Activated T-cell treated with anti-CD3 and anti-CD28 coated beads, Interleukin-2, amount 50 U/mL, for 24 hours (primary cell): ENCODE measurements around the gene FREM3.
"Not testable (repeated sequence)": the region's sequence is repeated elsewhere in the genome, so short reads cannot be mapped to it uniquely, and the experiment has no call there.

ENCODE experiments used
- DNase-seq: peaks from one replicate; pipeline ENCODE4 v3.0.0-alpha.2; 2020
- H3K27ac Mint-ChIP-seq: 2 replicates; pipeline ENCODE4 v1.8.0; 2020; ENCODE audit warnings: mild to moderate bottlenecking, mixed read lengths
- H3K27me3 Mint-ChIP-seq: 2 replicates; pipeline ENCODE4 v1.8.0; 2020; ENCODE audit warnings: mixed read lengths
- H3K36me3 Mint-ChIP-seq: 2 replicates; pipeline ENCODE4 v1.8.0; 2020; ENCODE audit warnings: low read depth, mixed read lengths
- H3K4me1 Mint-ChIP-seq: 2 replicates; pipeline ENCODE4 v1.8.0; 2020; ENCODE audit warnings: low read depth, mixed read lengths
- H3K4me3 Mint-ChIP-seq: 2 replicates; pipeline ENCODE4 v1.8.0; 2020; ENCODE audit warnings: mild to moderate bottlenecking, moderate library complexity, mixed read lengths
- H3K9me3 Mint-ChIP-seq: 2 replicates; pipeline ENCODE4 v1.8.0; 2020; ENCODE audit warnings: mixed read lengths

Gene FREM3

DNA sequence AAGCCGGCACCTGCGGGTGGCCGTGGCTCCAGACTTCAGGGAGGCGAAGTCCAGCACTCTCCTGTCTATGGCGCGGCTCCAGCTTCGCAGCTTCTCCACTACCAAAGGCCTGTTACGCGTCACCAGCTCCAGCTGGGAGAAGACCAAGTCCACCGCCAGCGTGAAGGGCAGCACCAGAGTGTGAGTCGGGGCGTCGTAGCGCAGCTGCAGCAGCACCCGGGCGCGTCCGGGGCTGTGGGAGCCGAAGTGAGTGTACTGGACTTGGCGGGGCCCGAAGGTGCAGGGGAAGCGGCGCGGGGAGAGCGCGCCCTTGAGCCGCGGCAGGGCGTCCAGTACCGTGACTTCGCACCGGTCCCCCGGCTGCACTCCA lies 444 bp downstream of the FREM3 start:
- Mint-ChIP-seq H3K4me3 (no peak overlapping the region), H3K27ac (no peak overlapping the region), H3K36me3 (no peaks in the 10 kb centered on the region), H3K9me3 (peaks cover 3% of the 10 kb centered on the region), H3K4me1 (peaks cover 12% of the 10 kb centered on the region), H3K27me3 (peaks cover 62% of the 10 kb centered on the region)
- DNase-seq = no peak

DNA sequence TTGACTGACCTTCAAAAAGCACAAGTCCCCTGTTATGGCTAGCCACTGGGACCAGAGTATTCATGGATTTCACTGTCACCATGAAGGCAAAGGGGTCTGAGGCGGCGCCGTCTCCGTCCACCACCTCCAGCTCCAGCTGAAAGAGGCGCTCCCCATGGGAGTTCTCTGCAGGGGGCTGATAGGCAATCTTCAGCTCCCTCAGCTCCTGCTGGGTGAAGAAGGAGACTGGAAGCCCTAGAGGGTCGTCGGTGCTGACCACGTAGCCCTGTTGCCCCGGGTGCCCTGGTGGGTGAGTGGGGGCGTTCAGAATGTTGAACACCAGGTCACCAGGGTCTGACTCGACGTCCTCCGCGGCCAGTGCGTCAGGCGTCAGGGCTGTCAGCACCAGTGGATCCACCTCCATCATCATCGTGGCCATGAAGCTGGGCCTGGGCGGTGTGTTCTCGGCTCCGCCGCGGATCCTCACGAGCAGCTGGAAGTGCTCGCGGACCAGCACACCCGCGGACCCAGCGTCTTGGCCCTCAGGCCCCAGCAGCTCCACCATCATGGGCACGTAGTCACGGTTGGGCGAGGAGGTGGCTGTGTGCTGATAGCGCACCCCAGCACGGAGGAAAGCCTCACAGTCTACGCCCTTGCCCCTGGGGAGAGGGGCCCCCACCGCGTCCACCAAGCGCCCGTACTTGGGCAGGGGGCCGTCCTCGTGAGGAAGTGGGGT lies 987 bp downstream of the FREM3 start:
- no peak overlapping the region for H3K4me3 Mint-ChIP-seq
- H3K36me3 Mint-ChIP-seq = no peaks in the 10 kb centered on the region
- peaks cover 3% of the 10 kb centered on the region for H3K9me3 Mint-ChIP-seq
- peaks cover 60% of the 10 kb centered on the region for H3K27me3 Mint-ChIP-seq
- peaks cover 12% of the 10 kb centered on the region for H3K4me1 Mint-ChIP-seq
- no peak overlapping the region for H3K27ac Mint-ChIP-seq
- DNase-seq = no peak

DNA sequence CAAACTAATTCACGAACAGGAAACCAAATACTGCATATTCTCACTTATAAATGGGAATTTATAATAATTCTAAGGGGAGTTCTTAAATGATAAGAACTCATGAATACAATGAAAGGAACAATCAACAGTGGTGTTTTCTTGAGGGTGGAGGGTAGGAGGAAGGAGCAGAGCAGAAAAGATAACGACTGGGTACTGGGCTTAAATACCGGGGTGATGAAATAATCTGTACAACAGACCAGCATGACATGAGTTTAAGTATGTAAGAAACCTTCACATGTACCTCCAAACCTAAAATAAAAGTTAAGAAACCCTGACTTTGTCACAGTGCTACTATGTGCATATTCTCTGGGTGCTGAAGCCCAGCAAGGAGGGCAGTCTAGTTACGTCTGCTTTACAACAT lies 6.6 kb downstream of the FREM3 start:
- Mint-ChIP-seq H3K36me3 (no peaks in the 10 kb centered on the region), H3K27ac (no peak overlapping the region), H3K9me3 (peaks cover 6% of the 10 kb centered on the region), H3K4me1 (peaks cover under 1% of the 10 kb centered on the region), H3K4me3 (no peak overlapping the region), H3K27me3 (peaks cover 23% of the 10 kb centered on the region)
- DNase-seq = no peak

DNA sequence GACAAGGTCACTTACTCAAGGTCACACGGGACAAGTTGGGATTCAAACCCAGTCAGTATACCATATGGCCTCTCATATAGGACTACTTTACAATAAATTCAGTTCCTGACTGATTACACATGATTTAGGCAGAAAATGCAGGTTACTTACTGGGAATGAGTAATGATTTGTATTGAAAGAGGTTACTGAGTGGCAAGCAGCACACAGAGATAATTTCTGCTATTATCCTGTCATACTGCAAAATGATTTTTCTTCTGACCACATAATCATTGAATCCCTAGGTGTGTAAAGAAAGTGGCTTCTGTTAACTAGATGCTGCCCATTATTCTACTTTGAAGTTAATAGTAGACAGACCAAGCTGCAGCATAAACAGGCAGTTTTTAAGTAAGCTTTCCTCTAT lies 8.2 kb downstream of the FREM3 start:
- Mint-ChIP-seq H3K4me3 (no peak overlapping the region), H3K9me3 (peaks cover 8% of the 10 kb centered on the region), H3K4me1 (no peaks in the 10 kb centered on the region), H3K36me3 (no peaks in the 10 kb centered on the region), H3K27ac (no peak overlapping the region), H3K27me3 (peaks cover 8% of the 10 kb centered on the region)
- no peak for DNase-seq

DNA sequence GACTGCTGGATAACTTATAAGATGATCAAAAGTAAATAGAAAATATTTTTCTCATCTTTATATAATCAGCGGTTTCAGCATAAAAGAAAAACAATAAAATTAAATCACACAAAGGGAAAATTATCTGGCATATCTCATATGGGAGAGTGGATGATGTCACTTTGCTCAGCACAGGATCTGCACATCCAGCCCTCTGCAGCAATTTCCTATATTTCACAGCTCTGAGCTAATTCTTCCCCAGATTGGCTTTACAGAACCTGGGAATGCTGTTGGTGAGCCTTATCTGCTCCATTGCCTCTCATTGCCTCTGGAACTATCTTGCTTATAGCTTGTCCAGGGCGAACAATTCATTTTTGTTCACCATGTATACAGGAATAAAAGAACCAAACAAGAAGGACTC lies 21.0 kb downstream of the FREM3 start:
- Mint-ChIP-seq H3K4me3 (no peak overlapping the region), H3K4me1 (no peaks in the 10 kb centered on the region), H3K36me3 (no peaks in the 10 kb centered on the region), H3K9me3 (peaks cover 15% of the 10 kb centered on the region), H3K27ac (no peak overlapping the region), H3K27me3 (no peaks in the 10 kb centered on the region)
- DNase-seq = no peak

DNA sequence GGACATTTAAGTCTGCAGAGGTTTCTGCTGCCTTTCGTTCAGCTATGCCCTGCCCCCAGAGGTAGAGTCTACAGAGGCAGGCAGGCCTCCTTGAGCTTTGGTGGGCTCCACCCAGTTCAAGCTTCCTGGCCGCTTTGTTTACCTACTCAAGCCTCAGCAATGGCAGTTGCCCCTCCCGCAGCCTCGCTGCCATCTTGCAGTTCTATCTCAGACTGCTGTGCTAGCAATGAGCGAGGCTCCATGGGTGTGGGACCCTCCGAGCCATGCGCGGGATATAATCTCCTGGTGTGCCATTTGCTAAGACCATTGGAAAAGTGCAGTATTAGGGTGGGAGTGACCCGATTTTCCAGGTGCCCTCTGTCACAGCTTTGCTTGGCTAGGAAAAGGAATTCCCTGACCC lies 26.8 kb downstream of the FREM3 start:
- DNase-seq, H3K4me1 Mint-ChIP-seq, H3K36me3 Mint-ChIP-seq, H3K27ac Mint-ChIP-seq, H3K27me3 Mint-ChIP-seq, H3K4me3 Mint-ChIP-seq, H3K9me3 Mint-ChIP-seq: not testable (repeated sequence)

DNA sequence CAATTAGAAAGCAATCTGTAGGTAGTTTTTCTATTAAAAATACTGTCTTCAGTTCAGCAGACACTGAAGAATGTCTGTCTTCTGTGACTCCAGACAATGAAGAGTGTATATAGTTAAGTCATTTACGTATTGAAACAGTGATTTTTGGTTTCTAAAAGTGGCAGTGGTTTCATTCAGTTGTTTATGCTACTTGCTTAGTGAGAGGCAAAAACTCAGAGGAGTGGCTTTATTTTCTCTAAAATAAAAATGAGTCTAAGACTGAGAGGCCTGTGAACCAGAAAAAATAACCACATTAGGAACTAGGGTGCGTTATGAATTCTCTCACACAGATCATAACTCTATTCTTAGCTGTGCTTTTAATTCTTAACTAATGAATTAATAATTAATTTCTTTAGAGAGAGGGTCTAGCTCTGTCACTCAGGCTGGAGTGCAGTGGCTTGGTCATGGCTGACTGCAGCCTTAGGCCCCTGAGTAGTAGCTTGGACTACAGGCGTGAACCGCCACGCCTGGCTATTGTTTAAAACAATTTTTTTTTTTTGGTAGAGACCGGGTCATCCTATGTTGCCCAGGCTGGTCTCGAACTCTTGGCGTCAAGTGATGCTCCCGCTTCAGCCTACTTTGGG lies 31.4 kb downstream of the FREM3 start:
- no peaks in the 10 kb centered on the region for H3K27me3 Mint-ChIP-seq
- H3K36me3 Mint-ChIP-seq = no peaks in the 10 kb centered on the region
- peaks cover 2% of the 10 kb centered on the region for H3K9me3 Mint-ChIP-seq
- no peaks in the 10 kb centered on the region for H3K4me1 Mint-ChIP-seq
- H3K4me3 Mint-ChIP-seq = no peak overlapping the region
- no peak overlapping the region for H3K27ac Mint-ChIP-seq
- DNase-seq = no peak

DNA sequence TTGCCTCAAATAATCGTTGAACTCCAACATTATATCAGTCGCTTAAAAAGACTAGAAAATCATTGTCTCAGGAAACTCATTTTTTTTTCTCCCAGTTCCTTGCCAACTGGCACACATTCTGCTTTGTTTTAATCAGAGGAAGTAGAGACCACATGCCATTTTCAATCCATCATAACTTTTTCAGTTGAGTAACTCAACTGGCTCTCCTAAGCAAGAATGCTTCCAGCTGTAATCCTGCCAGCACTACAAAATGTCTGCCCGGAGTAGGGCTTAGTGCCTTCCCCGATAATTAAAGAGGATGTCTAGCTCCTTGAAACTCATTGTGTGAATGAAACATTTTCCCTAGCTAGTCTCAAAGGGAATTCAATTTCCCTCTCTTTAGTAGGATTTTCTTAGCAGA lies 33.0 kb downstream of the FREM3 start:
- Mint-ChIP-seq H3K36me3 (no peaks in the 10 kb centered on the region), H3K9me3 (peaks cover 6% of the 10 kb centered on the region), H3K4me1 (no peaks in the 10 kb centered on the region), H3K27ac (no peak overlapping the region), H3K27me3 (no peaks in the 10 kb centered on the region), H3K4me3 (no peak overlapping the region)
- DNase-seq = no peak

DNA sequence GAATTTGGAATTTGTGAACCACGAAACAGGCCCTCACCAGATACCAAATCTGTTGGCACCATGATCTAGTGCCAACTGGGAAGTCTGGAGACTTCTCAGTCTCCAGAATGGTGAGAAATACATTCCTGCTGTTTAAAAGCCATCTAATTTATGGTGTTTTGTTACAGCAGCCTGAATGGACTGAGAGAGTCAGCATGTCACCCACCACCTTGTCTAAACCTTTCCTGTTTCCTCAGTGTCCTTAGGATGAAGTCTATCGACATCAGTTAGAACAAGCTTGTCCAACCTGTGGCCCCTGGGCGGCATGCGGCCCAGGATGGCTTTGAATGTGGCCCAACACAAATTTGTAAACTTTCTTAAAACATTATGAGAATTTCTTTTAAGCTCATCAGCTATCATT lies 42.1 kb downstream of the FREM3 start:
- no peak overlapping the region for H3K27ac Mint-ChIP-seq
- H3K36me3 Mint-ChIP-seq = no peaks in the 10 kb centered on the region
- H3K4me1 Mint-ChIP-seq = no peaks in the 10 kb centered on the region
- no peaks in the 10 kb centered on the region for H3K27me3 Mint-ChIP-seq
- no peak overlapping the region for H3K4me3 Mint-ChIP-seq
- no peak for DNase-seq
- H3K9me3 Mint-ChIP-seq = peaks cover 3% of the 10 kb centered on the region

DNA sequence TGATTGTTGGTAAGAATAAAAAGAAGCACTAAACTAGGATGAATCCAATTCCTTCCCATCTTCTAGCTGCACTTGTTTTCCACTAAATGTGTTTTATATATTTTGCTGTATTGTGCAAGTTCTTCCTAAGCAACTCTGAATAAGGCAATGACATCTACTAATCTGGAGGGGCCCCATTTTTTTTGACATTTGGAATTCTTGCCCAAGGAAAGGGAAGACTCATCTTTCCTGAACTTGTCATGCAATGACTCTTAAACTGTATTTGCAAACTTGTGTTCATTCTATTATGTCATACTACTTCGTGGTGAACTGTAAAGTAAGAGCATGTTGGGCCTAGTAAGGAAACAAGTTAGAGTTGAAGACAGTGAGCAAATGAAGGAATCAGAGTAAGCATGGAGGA lies 45.9 kb downstream of the FREM3 start:
- H3K36me3 Mint-ChIP-seq = no peaks in the 10 kb centered on the region
- no peaks in the 10 kb centered on the region for H3K27me3 Mint-ChIP-seq
- no peak overlapping the region for H3K4me3 Mint-ChIP-seq
- no peak for DNase-seq
- no peaks in the 10 kb centered on the region for H3K4me1 Mint-ChIP-seq
- no peaks in the 10 kb centered on the region for H3K9me3 Mint-ChIP-seq
- H3K27ac Mint-ChIP-seq = no peak overlapping the region

DNA sequence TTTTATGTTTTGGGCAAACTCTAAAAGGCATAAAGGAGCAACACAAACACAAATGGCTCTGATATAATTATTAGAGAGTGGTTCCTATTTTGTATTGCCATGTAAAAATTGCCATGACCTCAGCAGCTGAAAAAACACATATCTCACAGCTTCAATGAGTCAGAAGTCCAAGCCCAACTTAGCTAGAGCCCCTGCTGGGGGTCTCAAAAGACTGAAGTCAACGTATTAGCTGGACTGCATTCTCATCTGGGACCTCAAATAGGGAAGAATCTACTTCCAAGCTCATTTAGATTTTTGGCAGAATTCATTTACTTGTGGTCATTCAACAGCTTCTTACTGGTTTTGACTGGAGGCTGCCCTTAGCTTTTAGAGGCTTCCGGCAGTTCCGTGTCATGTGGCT lies 47.4 kb downstream of the FREM3 start:
- Mint-ChIP-seq H3K27ac (no peak overlapping the region), H3K4me1 (no peaks in the 10 kb centered on the region), H3K36me3 (peaks cover 8% of the 10 kb centered on the region), H3K4me3 (no peak overlapping the region), H3K27me3 (no peaks in the 10 kb centered on the region), H3K9me3 (peaks cover 10% of the 10 kb centered on the region)
- DNase-seq = no peak

DNA sequence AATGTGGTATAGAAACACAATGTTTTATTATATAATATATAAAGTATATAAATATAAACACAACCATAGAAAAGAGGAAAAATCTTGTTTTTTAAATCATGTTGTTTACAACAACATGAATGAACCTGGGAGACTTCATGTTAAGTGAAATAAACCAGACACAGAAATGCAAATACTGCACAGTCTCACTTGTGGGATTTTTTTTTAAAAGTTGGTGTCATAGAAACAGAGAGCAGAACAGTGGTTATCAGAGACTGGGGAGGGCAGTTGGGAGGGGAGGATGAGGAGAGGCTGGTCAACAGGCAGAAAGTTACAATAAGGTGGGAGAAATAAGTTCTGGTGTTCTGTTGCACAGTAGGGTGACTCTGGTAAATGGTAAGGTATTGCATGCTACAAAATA lies 57.1 kb downstream of the FREM3 start:
- Mint-ChIP-seq H3K4me1 (no peaks in the 10 kb centered on the region), H3K27ac (no peak overlapping the region), H3K36me3 (peaks cover 14% of the 10 kb centered on the region), H3K4me3 (no peak overlapping the region), H3K27me3 (no peaks in the 10 kb centered on the region), H3K9me3 (peaks cover 19% of the 10 kb centered on the region)
- DNase-seq = no peak

DNA sequence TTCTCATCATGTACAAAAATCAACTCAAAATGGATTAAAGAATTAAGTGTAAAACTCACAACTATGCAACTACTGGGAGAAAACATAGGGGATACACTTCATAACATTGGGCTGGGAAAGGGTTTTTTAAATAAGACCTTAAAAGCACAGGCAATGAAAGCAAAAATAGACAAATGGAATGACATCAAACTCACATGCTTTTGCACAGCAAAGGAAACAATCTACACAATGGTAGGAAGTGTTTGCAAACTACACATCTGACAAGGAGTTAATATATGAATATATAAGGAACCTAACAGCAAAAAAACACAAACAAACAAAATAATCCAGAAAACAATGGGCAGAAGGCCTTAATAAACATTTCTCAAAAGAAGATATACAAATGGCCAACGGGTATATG lies 57.9 kb downstream of the FREM3 start:
- Mint-ChIP-seq H3K9me3 (peaks cover 12% of the 10 kb centered on the region), H3K27ac (no peak overlapping the region), H3K27me3 (no peaks in the 10 kb centered on the region), H3K36me3 (peaks cover 6% of the 10 kb centered on the region), H3K4me3 (no peak overlapping the region), H3K4me1 (no peaks in the 10 kb centered on the region)
- no peak for DNase-seq

DNA sequence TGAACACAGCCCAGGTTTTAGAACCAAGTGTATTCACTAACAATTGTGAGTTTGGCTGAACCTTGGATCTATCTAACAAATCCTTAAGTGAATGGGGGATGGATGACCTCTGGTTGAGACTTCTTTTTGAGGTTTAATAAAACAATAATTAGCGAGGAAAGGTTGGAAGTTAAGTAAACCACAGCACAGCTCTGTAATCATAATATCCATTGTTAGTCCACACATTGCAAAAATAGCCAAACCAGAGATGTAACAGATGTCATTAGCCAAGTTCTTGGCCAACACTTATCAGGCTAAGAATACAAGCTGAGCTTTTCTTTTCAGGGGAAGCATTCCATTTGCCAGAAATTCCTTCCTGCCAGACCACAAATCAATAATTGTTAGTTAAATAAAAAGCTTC lies 59.1 kb downstream of the FREM3 start:
- H3K4me3 Mint-ChIP-seq = no peak overlapping the region
- no peaks in the 10 kb centered on the region for H3K4me1 Mint-ChIP-seq
- peaks cover under 1% of the 10 kb centered on the region for H3K9me3 Mint-ChIP-seq
- no peaks in the 10 kb centered on the region for H3K36me3 Mint-ChIP-seq
- H3K27ac Mint-ChIP-seq = no peak overlapping the region
- H3K27me3 Mint-ChIP-seq = no peaks in the 10 kb centered on the region
- no peak for DNase-seq

DNA sequence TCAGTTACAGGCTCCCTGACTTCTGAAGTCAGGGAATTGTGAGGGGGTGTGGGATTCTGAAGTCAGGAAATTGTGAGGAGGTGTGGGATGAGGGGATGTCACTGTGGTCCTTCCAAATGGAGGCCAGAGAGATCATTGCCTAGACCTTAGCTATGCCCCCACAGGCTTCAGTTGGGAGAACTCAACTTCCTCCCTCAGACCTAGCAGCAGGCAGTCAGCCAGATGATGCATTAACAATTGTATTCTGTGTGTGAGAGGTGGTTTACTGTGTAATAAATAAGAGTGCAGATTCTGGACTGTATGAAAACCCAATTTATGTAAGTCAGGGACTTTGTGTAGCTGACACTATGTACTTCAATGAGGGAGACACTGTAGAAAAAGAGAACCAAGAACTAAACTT lies 65.7 kb downstream of the FREM3 start:
- Mint-ChIP-seq H3K4me3 (no peak overlapping the region), H3K27me3 (peaks cover 3% of the 10 kb centered on the region), H3K27ac (no peak overlapping the region), H3K9me3 (no peaks in the 10 kb centered on the region), H3K4me1 (no peaks in the 10 kb centered on the region), H3K36me3 (no peaks in the 10 kb centered on the region)
- no peak for DNase-seq

DNA sequence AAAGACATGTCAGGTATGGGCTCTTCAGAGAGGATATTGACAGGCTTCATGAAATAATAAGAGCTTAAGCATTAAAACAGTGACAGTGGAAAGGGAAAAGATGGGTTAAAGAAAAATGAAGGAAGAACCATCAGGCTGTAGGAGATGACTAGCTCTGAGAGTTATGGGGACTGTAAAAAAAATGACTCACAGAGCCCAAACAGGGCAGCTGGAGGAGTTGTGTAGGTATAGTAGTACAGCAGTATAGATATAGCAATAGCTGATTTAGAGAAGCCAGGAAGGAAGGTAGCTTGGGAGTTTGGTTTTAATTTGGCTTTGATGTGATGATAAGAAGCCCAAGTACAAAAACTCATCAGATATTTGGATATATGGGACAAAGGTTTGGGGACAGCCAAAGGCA lies 66.6 kb downstream of the FREM3 start:
- H3K27me3 Mint-ChIP-seq = peaks cover 3% of the 10 kb centered on the region
- no peaks in the 10 kb centered on the region for H3K9me3 Mint-ChIP-seq
- DNase-seq = no peak
- no peak overlapping the region for H3K4me3 Mint-ChIP-seq
- no peaks in the 10 kb centered on the region for H3K36me3 Mint-ChIP-seq
- no peaks in the 10 kb centered on the region for H3K4me1 Mint-ChIP-seq
- no peak overlapping the region for H3K27ac Mint-ChIP-seq
